GM19452 (cell line): ENCODE results near the gene AUP1.
"Not testable (repeated sequence)": the region's sequence is repeated elsewhere in the genome, so short reads cannot be mapped to it uniquely, and the experiment has no call there.

ENCODE experiments used
- ATAC-seq: cut with Tn5 transposase; IDR thresholded peaks from one replicate; pipeline ENCODE4 v1.9.1; 2021; ENCODE audit not compliant: unreplicated experiment

The AUP1 gene

GRCh38 chr2:74529357-74530238, at the start of gene AUP1, which contains the start of gene HTRA2:
Gene AUP1, minus strand, starts transcription at chr2:74529706. Its CDS starts 77 bp downstream, at chr2:74529629.
Gene HTRA2, plus strand, starts transcription at chr2:74529933. Its CDS starts 74 bp downstream, at chr2:74530007.
- ATAC-seq = peak; percentile 80

DNA sequence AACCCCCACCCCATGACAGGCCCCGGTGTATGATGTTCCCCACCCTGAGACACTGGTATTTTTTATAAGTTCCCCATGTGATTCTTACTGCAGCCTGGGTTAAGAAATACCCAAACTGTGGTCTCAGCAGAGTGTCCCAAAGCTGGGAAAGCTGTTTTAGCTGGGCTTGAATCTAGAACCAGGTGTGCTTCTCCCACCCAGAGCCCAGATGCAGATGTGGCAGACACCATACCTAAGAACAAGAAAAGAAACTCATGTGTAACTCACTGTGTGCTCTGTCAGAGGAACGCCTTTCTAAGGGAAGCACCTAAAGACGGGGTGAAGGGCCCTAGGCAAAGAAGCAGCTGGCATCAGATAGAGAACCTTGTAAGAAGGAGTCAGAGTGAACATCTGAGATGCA, 48.9 kb upstream of the AUP1 start:
- no peak for ATAC-seq

DNA sequence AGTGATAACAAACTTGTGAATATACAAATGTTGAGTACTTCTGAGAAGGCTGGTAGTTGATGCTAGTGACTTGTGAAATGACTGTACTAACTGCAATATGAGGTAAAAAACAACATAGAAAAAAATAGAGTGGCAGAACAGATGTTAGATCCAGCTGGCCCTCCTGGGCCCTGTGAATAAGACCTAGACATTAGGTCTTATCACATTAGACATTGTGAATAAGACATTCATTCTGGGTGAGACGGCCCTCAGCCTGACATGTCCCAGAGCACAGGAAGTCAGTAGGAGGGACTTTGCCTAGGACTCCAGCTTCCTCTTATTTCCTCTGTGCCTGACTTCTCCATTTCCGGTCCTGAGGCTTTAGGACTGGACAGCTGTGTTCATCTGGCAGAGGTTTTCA, 47.9 kb upstream of the AUP1 start:
- ATAC-seq = peak; percentile 45

DNA sequence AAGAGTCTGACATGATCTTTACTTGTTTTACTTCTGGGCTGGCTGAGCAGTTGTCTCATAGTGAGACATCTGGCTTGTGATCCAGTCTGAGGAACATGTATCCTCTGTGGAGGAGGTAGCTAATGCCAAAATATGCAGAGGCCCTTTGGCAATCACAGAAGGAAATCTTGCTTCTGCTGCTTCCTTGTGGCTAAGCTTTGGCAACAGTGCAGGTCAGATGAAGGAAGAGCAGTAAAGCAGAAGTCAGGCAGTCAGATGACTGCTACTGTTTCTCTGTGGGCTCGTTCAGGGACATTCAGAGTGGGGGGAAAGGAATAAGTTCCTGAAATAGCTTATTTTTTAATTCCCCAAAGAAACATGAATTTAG, 47.3 kb upstream of the AUP1 start:
- ATAC-seq = no peak

DNA sequence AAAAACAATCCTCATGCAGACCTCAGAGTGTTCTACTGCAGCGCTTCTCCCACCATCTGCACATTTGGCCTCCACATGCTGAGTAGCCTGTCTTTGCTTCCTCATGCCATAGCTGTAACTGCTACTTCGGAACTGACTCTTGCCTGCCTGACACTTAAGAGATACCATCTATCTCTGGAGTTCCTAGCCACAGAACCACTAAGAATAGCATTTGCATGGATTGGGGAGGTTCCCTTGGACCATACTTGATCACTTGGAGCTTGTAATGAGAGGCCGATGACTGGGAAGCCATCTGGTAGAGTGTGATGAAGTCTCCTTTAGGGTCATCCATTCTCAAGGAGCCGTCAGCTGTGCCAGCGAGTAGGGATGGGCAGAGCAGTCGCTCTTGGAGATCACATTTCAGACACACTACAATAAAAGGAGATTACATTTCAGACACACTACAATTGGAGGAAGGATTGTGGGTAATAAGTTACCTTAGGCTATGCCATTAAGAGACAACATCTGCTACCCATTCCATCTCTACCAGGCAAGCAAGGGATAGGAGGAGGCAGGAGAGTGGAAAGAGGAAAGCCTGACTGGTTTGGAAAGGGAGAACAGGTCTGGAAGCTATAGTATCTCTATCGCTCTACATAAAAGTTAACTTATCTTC, 46.8 kb upstream of the AUP1 start:
- ATAC-seq = no peak

- no peak for ATAC-seq
Observed at GRCh38 chr2:74575320-74575719, 45.8 kb upstream of the AUP1 start.

DNA sequence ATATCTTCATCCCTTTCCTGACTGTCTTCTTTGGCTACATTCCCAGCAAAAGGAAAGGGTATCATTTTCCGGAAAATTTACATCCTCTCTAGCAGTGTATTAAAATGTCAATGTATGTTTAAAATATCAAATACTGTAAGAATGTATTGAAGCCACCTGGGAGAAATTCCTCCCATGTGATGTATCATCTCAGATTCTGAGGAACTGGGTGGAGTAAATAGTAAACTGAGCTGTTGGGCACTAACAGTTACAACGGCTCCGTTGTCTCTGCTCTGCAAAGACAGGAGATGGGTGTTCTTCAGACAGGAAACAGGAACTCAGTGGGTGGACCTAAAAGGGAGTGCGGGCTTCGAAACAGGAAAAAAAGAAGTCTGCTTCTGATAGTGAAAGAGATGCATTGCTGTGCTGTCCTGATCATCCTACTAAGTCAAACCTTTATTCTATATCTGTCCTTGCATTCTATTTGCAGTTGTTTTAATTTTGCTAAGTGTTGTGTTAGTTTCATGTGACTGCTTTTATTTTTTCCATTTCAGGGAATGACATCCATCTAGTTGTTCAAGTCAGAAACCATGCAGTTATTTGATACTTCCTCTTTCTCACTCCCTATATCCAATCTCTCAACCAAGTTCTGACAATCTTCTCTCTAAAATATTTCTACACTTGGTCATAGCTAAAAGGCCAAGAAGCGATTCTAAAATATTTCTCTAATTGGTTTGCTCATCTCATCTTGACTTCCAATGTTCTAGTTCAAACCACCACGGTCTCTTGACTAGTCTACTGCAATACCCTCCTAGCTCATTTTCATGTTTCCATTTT, 44.4 kb upstream of the AUP1 start:
- peak; percentile 44 for ATAC-seq

DNA sequence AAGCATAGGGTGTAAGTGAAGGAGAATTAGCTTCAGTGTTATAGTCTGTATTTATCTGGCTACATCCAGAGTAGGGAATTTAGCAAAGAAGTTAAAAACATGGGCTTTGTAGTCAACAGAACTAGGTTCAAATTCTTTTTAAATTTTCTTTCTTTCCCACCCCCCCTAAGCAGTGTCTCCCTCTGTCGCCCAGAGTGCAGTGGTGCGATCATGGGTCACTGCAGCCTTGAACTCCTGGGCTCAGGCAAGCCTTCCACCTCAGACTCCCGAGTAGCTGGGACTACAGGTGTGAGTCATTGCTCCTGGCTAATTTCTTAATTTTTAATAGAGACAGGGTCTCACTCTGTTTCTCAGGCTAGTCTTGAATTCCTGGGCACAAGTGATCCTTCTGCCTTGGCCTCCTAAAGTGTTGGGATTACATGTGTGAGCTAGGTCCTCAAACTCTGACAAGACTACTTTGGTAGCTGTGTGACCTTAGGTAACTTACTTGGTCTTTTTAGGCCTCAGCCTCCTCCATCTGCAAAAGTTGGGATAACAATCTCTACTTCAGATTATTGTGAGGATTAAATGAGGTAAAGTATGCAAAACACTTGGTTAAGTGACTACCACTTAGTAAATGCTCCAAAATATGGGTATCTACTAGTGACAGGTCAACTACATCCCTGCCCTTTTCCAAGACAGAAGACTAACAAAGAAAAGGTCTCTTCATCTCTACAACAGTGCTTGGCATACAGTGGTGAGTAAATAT, 42.8 kb upstream of the AUP1 start:
- no peak for ATAC-seq

DNA sequence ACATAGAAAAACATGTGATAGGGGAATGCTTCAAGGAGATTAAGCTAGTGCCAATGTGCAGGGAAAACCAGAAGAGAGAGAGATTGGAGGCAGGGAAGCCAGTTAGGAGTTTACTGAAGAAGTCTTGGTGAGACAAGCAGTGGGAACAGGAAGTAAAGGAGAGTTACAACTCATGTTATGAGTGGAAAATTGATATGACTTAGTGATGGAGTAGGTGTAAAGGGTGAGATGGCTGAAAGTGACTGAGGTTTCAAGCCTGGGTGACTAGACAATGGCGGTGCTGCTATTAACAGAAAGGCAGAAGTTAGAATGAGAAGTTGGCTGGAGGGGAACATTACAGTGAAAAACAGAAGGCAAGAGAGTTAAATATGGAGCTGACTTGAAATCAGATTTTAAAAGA, 41.6 kb upstream of the AUP1 start:
- peak; percentile 64 for ATAC-seq

GRCh38 chr2:74569686-74570085, 40.2 kb upstream of the AUP1 start:
- no peak for ATAC-seq

- no peak for ATAC-seq
Observed at GRCh38 chr2:74567881-74568280, 38.4 kb upstream of the AUP1 start.

GRCh38 chr2:74566754-74567085, 37.2 kb upstream of the AUP1 start:
- ATAC-seq = peak; percentile 42

DNA sequence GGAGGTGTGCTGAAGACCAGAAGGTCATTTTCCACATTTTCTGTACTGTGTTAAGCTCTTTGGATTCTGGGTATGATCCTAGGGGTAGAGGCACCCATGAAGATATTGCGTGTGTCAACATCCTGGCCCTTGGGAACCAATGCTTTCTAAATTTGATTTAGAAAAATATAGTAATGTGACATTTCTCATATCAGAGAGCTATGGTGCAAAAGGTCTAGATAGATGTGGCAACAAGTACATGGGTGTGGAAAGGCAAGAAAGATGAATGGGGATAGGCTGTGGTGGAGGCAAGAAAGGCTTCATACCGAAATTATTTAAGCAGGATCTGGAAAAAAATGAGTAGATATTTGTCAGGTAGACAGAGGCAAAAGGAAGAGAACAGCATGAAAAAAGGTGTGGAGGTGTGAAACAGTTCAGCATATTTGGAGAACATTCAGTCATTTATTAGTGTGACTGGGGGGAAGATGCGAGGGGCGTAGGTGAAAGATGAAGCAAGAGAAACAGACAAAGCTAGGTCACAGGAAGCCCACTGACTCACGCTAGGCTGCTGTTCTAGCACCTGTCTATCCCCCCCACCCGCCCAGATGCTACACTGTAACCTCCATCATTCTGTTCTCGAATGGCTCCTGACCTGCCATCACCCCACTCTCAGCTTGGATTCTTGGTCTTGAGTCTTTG, 36.7 kb upstream of the AUP1 start:
- peak; percentile 13 for ATAC-seq

GRCh38 chr2:74564222-74564621, 34.7 kb upstream of the AUP1 start:
- no peak for ATAC-seq

DNA sequence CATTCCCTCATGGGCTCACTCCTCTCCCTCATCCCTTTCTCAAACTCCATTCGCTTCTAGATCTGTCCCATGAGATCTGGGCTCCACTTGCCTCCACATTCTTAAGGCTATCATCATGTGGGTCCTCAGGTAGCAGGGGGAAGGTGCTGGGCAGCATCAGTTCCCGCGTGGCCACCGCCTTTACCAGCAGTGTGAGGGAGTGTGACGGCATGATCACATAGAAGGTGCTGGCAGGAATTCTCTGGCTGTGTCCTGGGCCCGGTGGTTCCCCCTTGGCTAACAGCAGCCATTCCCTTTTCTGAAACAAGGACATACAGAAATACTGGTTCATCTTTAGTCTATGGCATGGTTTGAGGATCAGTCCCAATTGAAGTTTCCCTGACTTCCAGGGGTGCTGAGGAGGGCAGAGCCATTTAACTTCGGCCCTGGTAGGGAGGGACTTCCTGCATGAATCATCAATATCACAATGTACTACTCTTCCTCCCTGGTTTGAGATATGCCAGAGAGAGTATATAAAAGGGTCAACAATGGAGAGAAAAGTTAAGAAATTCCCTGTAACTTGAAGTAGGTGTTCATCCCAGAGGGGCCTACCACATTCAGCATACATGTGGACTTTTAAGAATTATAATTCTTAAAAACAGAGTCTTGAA, 32.7 kb upstream of the AUP1 start:
- ATAC-seq = no peak

DNA sequence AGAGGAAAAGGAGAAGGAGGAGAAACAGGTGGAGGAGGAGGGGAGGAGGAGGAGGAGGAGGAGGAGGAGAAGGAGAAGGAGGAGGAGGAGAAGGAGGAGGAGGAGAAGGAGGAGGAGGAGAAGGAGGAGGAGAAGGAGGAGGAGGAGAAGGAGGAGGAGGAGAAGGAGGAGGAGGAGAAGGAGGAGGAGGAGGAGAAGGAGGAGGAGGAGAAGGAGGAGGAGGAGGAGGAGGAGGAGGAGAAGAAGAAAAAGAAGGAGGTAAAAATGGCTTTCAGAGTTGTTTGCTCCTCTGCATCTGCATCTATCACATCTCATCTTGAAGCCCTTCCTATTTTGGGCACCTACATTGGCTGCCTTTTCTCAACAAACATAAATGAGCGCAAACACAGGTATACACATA, 31.5 kb upstream of the AUP1 start:
- not testable (repeated sequence) for ATAC-seq

GRCh38 chr2:74560591-74560990, 31.1 kb upstream of the AUP1 start:
- ATAC-seq = no peak

DNA sequence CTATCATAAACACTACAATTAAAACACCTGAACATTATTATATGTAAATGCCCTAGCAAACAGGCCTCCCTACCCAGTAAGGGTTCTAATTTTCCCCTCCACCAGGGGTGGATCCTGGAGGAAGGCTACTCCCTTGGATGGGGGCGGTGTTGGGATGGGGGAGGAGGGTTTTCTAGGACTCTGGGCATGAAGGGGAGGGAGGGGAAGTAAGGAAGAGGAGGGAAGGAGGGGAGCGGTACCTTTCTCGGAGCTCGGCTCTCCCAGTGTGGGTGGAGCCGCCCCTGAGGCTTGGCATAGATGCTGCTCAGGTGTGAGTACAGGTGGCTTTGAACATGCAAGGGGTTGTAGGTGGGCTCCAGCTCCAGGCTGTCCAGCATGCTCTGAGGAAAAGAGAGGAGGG, 30.4 kb upstream of the AUP1 start:
- no peak for ATAC-seq

- ATAC-seq = no peak
Observed at GRCh38 chr2:74558284-74559230, 29.1 kb upstream of the AUP1 start.
